Kidney (tissue), 14 donors: Measurements from ENCODE around the gene SEC24C. TPM values are rescaled to one million over a fixed set of nuclear protein-coding genes. Genes with fewer than 3 reads are reported as not detected.

ENCODE experiments used
- DNase-seq, 5 donors: peaks; one replicate each; pipeline ENCODE4 v3.0.0-alpha.2; 2013 to 2020
- FAIRE-seq: peaks from 2 replicates; lab custom pipeline; 2012; peaks lifted over from hg19 to GRCh38; lab: Jason Lieb, UNC
- H3K27ac ChIP-seq, 2 donors: one replicate each; pipeline ENCODE4 v1.7.0; 2013; ENCODE audit warnings: low read depth in 2 of 2, low read length in 2 of 2, inconsistent platforms in 1 of 2
- H3K27me3 ChIP-seq: one replicate; pipeline ENCODE4 v1.7.1; 2013; ENCODE audit warnings: low read length, inconsistent platforms; ENCODE audit not compliant: control insufficient read depth, insufficient read depth
- H3K36me3 ChIP-seq, 3 donors: one replicate each; pipeline versions ENCODE4 v1.7.0 to v1.7.1; 2013; ENCODE audit warnings: low read length in 3 of 3, control low read depth in 1 of 3, inconsistent platforms in 1 of 3; ENCODE audit not compliant: insufficient read depth in 3 of 3, control insufficient read depth in 2 of 3
- H3K4me1 ChIP-seq, 3 donors: one replicate each; pipeline versions ENCODE4 v1.7.0 to v1.7.1; 2013; ENCODE audit warnings: low read length in 3 of 3, inconsistent platforms in 1 of 3, low read depth in 1 of 3; ENCODE audit not compliant: control insufficient read depth in 2 of 3, insufficient read depth in 2 of 3
- H3K4me3 ChIP-seq, 3 donors: one replicate each; pipeline versions ENCODE4 v1.7.0 to v1.8.1; 2013; ENCODE audit warnings: low read length in 3 of 3, control low read depth in 1 of 3, inconsistent platforms in 1 of 3
- H3K9ac ChIP-seq, 3 donors: one replicate each; pipeline versions ENCODE4 v1.7.0 to v1.7.1; 2013; ENCODE audit warnings: low read length in 3 of 3, control low read depth in 1 of 3, inconsistent platforms in 1 of 3
- H3K9me3 ChIP-seq, 3 donors: one replicate each; pipeline versions ENCODE4 v1.7.0 to v1.7.1; 2013; ENCODE audit warnings: low read length in 3 of 3, control low read depth in 1 of 3, inconsistent platforms in 1 of 3; ENCODE audit not compliant: control insufficient read depth in 2 of 3, insufficient read depth in 1 of 3
- intact Hi-C: fragments of 100-400 bp; cut with DNase I; formaldehyde crosslinking; loops from one replicate; pipeline ENCODE4 v1.11.1; 2022
- polyA plus RNA-seq: library from polyadenylated mRNA; stranded (reverse); fragments of 350-450 nt; fragmentation: Illumina TruSeq; extraction: RNeasy Lipid Tissue Mini Kit (QIAGEN cat#74804); gene quantifications from one replicate; pipeline ENCODE4 v1.2.3, GENCODE V29; 2014; ENCODE audit warnings: low read depth, low replicate concordance; ENCODE audit not compliant: insufficient read depth
- total RNA-seq: library from RNA; stranded (reverse); fragmentation: NEBNext Ultra II Directional; extraction: Animal tissue kit (Norgen Biotek cat#: 25700); gene quantifications from one replicate; pipeline ENCODE4 v1.2.1, GENCODE V29; 2021
- TF ChIP-seq, protein P1 (sequence below): IDR thresholded peaks from 3 replicates; pipeline ENCODE4 v1.5.1; 2012; ENCODE audit warnings: mild to moderate bottlenecking, moderate library complexity, borderline replicate concordance; ENCODE audit not compliant: insufficient read depth; ENCODE audit errors: extremely low read depth
- donor health status: control.
- donor health status: control.
- donor health status: control.
- donor health status: control.
- donor health status: control.
- donor health status: DM: yes; HTN: yes; CAD: no.
- donor health status: Normal renal cell carcinoma (clear cell type).

SEC24C gene
- total and polyA plus RNA-seq, 2 donors from 2014 or later, result 39.2 to 66.9 TPM

DNA sequence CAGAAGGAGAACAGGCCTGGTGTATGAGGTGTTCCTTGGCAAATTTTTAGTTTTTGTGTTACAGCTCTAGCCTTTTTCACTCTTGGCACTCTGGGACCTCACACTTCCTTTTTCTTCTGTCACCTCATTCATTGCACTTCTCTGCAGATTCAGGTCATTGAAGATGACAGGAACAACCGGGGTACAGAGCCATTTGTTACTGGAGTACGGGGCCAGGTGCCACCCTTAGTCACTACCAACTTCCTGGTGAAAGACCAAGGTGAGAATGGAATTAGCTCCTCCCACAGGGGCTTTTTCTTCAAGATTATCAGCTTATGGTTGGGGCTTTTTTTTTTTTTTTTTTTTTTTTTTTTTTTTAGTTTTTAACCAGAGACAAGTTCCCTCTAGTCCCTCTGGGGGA lies 19.2 kb downstream of the SEC24C start:
- FAIRE-seq (no peak), DNase-seq (no peak)
- intact Hi-C loops, result no loop called here
- H3K4me3 ChIP-seq, result no peak overlapping the region
- no peaks in the 10 kb centered on the region for H3K9me3 ChIP-seq
- peaks cover 23 to 78% (median 60%) of the 10 kb centered on the region in 3 donors for H3K36me3 ChIP-seq
- H3K9ac ChIP-seq, result no peak overlapping the region
- H3K27ac ChIP-seq, result no peak overlapping the region
- H3K4me1 ChIP-seq, result peaks cover 0 to 5% (median 3%) of the 10 kb centered on the region in 3 donors
- TF ChIP-seq, protein P1, sequence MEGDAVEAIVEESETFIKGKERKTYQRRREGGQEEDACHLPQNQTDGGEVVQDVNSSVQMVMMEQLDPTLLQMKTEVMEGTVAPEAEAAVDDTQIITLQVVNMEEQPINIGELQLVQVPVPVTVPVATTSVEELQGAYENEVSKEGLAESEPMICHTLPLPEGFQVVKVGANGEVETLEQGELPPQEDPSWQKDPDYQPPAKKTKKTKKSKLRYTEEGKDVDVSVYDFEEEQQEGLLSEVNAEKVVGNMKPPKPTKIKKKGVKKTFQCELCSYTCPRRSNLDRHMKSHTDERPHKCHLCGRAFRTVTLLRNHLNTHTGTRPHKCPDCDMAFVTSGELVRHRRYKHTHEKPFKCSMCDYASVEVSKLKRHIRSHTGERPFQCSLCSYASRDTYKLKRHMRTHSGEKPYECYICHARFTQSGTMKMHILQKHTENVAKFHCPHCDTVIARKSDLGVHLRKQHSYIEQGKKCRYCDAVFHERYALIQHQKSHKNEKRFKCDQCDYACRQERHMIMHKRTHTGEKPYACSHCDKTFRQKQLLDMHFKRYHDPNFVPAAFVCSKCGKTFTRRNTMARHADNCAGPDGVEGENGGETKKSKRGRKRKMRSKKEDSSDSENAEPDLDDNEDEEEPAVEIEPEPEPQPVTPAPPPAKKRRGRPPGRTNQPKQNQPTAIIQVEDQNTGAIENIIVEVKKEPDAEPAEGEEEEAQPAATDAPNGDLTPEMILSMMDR, result no peak
- no peaks in the 10 kb centered on the region for H3K27me3 ChIP-seq

DNA sequence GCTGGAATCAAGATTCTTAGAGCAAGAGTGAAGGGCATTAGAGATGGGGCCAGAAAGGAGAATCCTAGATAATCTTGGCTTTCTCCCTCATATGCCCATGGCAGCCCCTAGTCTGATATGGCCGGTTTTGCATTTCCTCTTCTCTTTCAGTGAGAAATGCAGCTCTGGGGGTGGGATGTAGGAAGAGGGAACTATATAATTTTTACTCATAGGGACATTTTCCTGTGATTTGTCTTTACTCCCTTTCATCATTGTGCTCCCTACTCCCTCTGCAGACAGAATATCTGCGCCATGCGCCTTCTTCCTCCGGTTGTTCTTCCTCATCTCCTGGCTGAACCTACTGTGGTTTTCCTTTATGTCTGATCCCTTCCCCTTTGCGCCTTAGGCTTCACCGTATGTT lies 20.9 kb downstream of the SEC24C start:
- no peaks in the 10 kb centered on the region for H3K9me3 ChIP-seq
- H3K27ac ChIP-seq, result no peak overlapping the region
- TF ChIP-seq, protein P1, result no peak
- no peak overlapping the region for H3K4me3 ChIP-seq
- FAIRE-seq, result no peak
- peaks cover 0 to 5% (median 3%) of the 10 kb centered on the region in 3 donors for H3K4me1 ChIP-seq
- intact Hi-C loops, result no loop called here
- peaks cover 21 to 85% (median 69%) of the 10 kb centered on the region in 3 donors for H3K36me3 ChIP-seq
- no peak overlapping the region for H3K9ac ChIP-seq
- H3K27me3 ChIP-seq, result no peaks in the 10 kb centered on the region
- DNase-seq, result no peak

GRCh38 chr10:73768881-73769280 lies 24.7 kb downstream of the SEC24C start:
- FAIRE-seq (no peak), DNase-seq (peak in 2 of 5 donors; percentile 19 to 21)
- Histone ChIP-seq H3K27me3 (no peaks in the 10 kb centered on the region), H3K4me1 (peaks cover 0 to 14% (median 0%) of the 10 kb centered on the region in 3 donors), H3K4me3 (no peak overlapping the region), H3K9ac (no peak overlapping the region), H3K9me3 (no peaks in the 10 kb centered on the region), H3K27ac (no peak overlapping the region), H3K36me3 (peaks cover 17 to 63% (median 53%) of the 10 kb centered on the region in 3 donors)
- intact Hi-C loops, result no loop called here
- TF ChIP-seq, protein P1, result no peak

DNA sequence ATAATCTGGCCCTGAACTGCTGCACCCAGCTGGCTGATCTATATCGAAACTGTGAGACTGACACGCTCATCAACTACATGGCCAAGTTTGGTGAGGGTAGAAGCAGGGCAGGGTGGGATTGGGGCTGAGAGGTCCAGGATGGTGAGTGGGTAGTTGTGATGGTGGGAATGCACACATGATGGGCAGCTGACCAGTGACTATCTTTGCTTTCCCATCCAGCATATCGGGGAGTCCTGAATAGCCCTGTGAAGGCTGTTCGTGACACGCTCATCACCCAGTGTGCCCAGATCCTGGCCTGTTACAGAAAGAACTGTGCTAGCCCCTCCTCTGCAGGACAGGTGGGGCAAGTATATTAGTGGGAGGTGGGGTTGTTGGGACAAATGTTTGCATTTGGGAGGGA lies 25.2 kb downstream of the SEC24C start:
- Histone ChIP-seq H3K27me3 (no peaks in the 10 kb centered on the region), H3K4me3 (no peak overlapping the region), H3K27ac (no peak overlapping the region), H3K4me1 (peaks cover 0 to 16% (median 0%) of the 10 kb centered on the region in 3 donors), H3K9ac (no peak overlapping the region), H3K9me3 (no peaks in the 10 kb centered on the region), H3K36me3 (peaks cover 17 to 62% (median 51%) of the 10 kb centered on the region in 3 donors)
- FAIRE-seq (no peak), DNase-seq (no peak)
- TF ChIP-seq, protein P1, result no peak
- intact Hi-C loops, result no loop called here
